GM08714 (cell line): ENCODE data around the gene PARD6G.
A peak's percentile ranks its signal among the peaks of the same experiment; 100 is the strongest.

ENCODE experiments used
- H3K4me3 ChIP-seq: fragments of 200-500 bp; sonication (Bioruptor generic); 2 replicates; pipeline ENCODE4 v1.5.1; 2014; ENCODE audit warnings: mild to moderate bottlenecking, low read length, inconsistent platforms
- ZNF274 ChIP-seq: IDR thresholded peaks from 2 replicates; pipeline ENCODE4 v1.6.1; 2012; ENCODE audit warnings: mild to moderate bottlenecking, low read depth, low read length

The PARD6G gene

DNA sequence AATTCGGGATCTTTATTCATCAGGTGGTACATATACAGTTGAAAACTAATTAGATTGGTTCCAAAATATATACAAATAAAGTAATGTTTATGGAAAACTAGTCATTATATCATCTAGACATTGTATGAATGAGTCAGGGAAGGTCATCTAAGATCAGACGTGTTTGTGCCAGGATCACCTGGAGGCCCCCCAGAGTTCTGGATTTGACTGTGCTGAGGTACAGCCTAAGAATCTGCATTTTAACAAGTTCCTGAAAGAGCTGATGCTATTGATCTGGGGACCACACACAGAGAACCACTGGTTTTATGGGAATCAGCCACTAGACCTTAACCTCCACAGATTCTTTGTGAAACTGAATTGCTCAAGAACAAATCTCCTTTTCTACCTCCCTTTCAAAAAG is 43.2 kb downstream of the PARD6G start:
- TF ChIP-seq ZNF274, result no peak

GRCh38 chr18:80203249-80203648 is 44.1 kb downstream of the PARD6G start:
- H3K4me3 ChIP-seq, result no peak overlapping the region; the same call in 1 of the 2 replicates
- no peak for TF ChIP-seq ZNF274

More for the DNA sequence above, 43.2 kb downstream of the PARD6G start:
- no peak overlapping the region for H3K4me3 ChIP-seq

GRCh38 chr18:80202264-80202998 is 44.9 kb downstream of the PARD6G start:
- TF ChIP-seq ZNF274, result no peak
- peak overlapping the region; percentile 41; the same call in 1 of the 2 replicates for H3K4me3 ChIP-seq

- TF ChIP-seq ZNF274, result no peak
- peak overlapping the region; percentile 36; the same call in 1 of the 2 replicates for H3K4me3 ChIP-seq
Observed at GRCh38 chr18:80201739-80202138, 45.6 kb downstream of the PARD6G start.

DNA sequence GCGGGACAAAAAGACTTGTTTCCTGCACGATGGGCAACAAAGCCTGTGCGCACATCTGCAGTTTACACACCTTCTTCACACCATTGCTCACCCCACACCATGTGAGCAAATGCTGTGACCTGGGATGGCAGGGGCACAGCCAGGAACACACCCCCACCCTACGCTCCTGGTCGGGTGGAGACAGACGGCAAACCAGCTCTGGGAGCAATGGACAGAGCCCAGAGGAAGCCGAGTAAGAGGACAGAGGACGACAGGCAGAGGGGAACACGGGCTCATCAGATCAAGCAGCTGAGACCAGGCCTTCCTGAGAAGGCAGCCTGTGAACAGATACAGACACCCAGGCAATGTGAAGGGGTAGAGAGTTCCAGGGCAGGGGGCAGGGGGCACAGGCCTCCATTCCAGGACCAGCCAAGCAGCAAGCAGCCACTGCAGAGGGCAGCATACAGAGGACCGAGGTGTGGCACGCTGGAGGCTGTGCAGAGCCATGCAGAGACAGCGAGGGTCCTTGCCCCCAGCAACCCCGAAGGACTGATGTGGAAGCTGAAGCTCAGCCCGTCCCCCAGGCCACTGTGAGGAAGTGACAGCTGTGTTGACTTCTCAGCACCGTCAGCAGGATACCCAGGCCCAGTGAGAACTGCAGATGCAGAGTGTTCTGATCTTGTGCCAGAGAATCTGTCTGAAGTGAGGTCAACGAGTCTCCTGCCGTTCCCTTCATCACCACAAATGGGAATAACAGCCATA is 46.2 kb downstream of the PARD6G start:
- TF ChIP-seq ZNF274, result no peak
- no peak overlapping the region; the same call in 1 of the 2 replicates for H3K4me3 ChIP-seq

- TF ChIP-seq ZNF274, result no peak
- H3K4me3 ChIP-seq, result no peak overlapping the region
Observed at GRCh38 chr18:80200171-80200931, 47.0 kb downstream of the PARD6G start.

GRCh38 chr18:80198994-80199748 is 48.1 kb downstream of the PARD6G start:
- H3K4me3 ChIP-seq, result no peak overlapping the region
- no peak for TF ChIP-seq ZNF274

DNA sequence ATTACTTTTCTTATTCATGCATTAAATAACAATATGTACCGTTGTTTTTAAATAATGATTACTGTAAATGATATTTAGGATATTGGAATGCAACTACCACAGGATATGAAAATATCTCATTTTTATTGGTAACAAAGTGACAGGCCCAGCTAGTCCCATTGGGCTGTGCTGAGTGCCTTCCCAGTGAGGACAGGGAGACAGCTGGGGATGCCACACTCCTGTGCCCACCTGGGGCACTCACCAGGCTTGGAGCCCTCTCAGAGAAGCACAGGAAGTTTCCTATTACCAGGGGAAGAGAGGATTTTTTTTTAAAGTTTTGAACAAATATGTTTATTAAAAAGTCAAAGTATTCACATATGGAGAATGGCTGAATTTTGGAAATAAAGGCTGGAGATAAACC is 48.9 kb downstream of the PARD6G start:
- TF ChIP-seq ZNF274, result no peak
- no peak overlapping the region for H3K4me3 ChIP-seq

DNA sequence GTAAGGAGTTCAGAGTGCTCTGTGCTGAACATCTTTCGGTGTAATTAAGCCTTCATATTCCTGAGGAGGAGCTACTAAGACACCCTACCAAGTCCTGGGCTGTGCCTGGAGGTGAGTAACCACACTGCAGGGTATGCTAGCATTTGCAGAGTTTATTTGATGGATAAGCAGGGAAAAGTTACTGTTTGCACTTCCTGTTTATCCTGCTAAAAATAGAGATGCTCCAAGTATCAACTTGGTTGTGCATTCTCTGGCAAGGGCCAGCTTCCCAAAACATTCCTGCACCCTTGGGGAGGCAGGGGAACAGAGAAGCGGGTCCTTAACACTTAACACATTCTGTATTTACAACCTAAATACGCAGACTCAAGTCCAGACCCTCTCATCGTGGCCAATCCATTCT is 49.8 kb downstream of the PARD6G start:
- no peak for TF ChIP-seq ZNF274
- no peak overlapping the region for H3K4me3 ChIP-seq

DNA sequence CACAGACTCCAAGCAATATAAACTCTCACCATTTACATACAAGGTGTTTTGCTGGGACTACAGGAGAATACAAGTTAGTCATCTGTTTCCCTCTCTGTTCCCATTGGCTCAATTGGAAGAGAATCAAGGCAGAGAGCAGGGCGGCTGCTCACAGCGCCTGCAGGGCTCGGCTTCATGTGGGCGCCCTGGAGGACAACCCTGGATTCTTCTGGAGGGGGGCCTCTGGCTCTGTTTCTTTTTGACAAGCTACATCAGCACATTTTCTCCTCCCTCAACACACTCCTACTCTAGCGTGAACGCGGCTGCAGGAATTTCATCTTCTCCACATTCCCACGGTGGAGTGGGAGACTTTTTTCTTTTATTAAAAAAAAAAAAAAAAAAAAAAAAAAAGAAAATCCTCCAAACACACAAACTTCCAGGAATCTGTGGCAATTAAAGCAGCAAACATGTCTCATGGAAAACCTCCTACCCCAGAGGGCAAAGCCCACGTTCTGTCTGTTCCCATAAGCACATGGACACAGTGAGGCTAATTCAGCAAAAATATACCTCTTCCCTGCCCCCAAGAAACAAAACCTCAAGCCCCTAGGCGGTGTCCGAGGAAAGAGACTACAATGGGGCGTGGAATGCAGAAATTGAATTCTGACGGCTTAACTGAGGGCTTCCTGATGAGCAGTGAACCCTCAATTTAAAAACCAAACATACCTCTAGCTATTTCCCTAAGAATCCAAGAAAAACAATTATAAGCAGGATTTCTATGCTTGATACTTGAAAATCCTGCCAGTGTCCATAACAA is 50.6 kb downstream of the PARD6G start:
- no peak for TF ChIP-seq ZNF274
- no peak overlapping the region for H3K4me3 ChIP-seq

DNA sequence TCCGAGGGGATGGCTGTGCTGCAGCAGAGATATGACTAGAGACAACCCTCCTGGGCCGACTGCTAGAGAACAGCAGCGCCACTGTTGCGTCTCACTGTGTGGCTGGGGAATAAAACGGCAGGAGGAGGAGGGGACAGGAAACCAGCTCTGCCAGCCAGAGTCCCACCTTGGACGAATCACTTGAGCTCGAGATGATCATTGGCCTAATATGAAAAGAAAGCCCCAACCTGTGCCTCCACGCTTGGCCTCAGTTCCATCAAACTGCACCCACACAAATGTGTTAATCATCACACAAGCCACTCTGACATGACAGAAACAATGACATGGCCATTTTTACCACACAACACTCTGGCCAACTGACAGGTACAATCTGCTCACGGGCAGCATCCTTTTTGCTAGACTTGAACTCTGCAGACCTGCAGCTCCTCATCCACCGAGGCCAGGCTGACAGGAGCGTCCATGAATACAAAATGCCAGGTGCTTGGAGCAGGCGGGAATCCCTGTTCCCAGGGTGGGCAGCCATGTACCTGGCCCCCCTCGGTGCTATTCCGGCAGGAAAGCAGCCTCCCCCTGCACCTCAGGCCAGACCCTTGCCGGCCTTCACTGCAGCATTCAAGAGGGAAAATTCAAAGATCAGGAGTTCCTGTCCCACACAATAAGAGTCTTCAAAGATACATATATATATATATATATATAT is 52.3 kb downstream of the PARD6G start:
- no peak overlapping the region for H3K4me3 ChIP-seq
- no peak for TF ChIP-seq ZNF274

GRCh38 chr18:80193701-80194100 is 53.6 kb downstream of the PARD6G start:
- TF ChIP-seq ZNF274, result no peak

DNA sequence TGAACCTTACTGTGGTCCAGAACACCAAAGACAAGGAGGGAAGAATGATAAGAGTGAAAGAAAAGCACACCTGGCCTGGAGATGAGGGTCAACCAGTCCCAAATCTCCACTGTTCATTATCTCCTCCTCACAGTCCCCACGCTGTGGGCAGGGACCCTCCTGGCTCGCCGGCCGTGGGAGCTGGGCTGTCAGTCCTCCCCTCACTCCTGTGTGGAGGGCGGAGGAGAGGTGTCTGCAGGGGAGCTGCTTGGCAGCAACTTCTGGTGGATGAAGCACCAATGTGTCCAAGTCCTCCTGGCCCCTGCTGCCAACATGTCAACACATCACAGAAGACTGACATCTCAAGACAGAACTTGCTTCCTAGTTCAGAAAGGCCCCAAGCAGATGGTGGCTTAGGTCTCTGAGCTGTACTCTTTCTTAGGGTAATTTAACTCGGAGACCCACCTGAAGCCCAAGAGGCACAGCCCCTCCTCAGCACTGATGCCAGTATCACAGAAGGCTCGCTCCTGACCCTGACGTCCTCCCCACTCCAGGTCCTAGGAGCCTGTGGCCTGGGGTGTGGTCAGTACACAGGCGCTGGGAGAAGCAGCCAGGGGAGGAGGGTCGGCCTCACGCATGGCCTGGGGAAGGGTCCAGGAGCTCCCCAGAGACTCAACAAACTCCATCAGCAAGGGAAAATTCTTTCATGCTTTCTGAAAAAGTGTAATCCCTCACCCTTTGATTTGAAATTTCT is 54.5 kb downstream of the PARD6G start:
- H3K4me3 ChIP-seq, result no peak overlapping the region
- no peak for TF ChIP-seq ZNF274

More at GRCh38 chr18:80193701-80194100, 53.6 kb downstream of the PARD6G start:
- no peak overlapping the region for H3K4me3 ChIP-seq
